ENCODE measurements around the gene NKAPD1. TPM values are rescaled to one million over a fixed set of nuclear protein-coding genes. Genes with fewer than 3 reads are reported as not detected.

The NKAPD1 gene
- total and polyA plus RNA-seq, 8 donors: 7.0 to 13.4 (median 8.7) TPM

GRCh38 chr11:112128483-112129121, 54.5 kb downstream of the NKAPD1 start:
- no peak for TF ChIP-seq CTCF (IDR thresholded peaks at IDR 0.05)
- intact Hi-C loops (cut with DNase I): no loop called here
- 51 to 54% methylated on average over 3 of the region's 3 CpGs for WGBS, 2 donors
- ATAC-seq (peak in 3 of 4 donors; percentile 36 to 75 (median 41)), FAIRE-seq (no peak), DNase-seq (peak in 1 of 6 donors; percentile 21)
- no peaks in the 10 kb centered on the region for H3K36me3 ChIP-seq
- no peaks in the 10 kb centered on the region for H3K9me3 ChIP-seq
- no peak overlapping the region for H3K27ac ChIP-seq
- H3K4me1 ChIP-seq: no peaks in the 10 kb centered on the region
- no peak overlapping the region for H3K4me3 ChIP-seq
- no peaks in the 10 kb centered on the region for H3K27me3 ChIP-seq

GRCh38 chr11:112129656-112130055, 55.6 kb downstream of the NKAPD1 start:
- H3K4me1 ChIP-seq: no peaks in the 10 kb centered on the region
- ATAC-seq: peak in 2 of 4 donors; percentile 49 to 77

GRCh38 chr11:112132737-112133136, 58.6 kb downstream of the NKAPD1 start:
- intact Hi-C loops (cut with DNase I): no loop called here
- H3K27me3 ChIP-seq: no peaks in the 10 kb centered on the region
- H3K27ac ChIP-seq: no peak overlapping the region
- no peaks in the 10 kb centered on the region for H3K9me3 ChIP-seq
- no peak for TF ChIP-seq CTCF (IDR thresholded peaks at IDR 0.05)
- H3K4me3 ChIP-seq: no peak overlapping the region
- DNase-seq (no peak), FAIRE-seq (no peak), ATAC-seq (no peak)
- no peaks in the 10 kb centered on the region for H3K36me3 ChIP-seq
- no peaks in the 10 kb centered on the region for H3K4me1 ChIP-seq
- WGBS, 2 donors: 72 to 77% methylated on average over 2 of the region's 2 CpGs

More at GRCh38 chr11:112129656-112130055, 55.6 kb downstream of the NKAPD1 start:
- Histone ChIP-seq H3K9me3 (no peaks in the 10 kb centered on the region), H3K36me3 (no peaks in the 10 kb centered on the region), H3K4me3 (no peak overlapping the region), H3K27ac (no peak overlapping the region), H3K27me3 (no peaks in the 10 kb centered on the region)
- DNase-seq: peak in 1 of 6 donors; percentile 29
- intact Hi-C loops (cut with DNase I): no loop called here
- TF ChIP-seq CTCF (IDR thresholded peaks at IDR 0.05): no peak
- WGBS, 2 donors: 83 to 84% methylated on average over 5 of the region's 5 CpGs
- FAIRE-seq: no peak

GRCh38 chr11:112134473-112134872, 60.4 kb downstream of the NKAPD1 start:
- no peak for ATAC-seq
- no peak for DNase-seq
- no peak overlapping the region for H3K27ac ChIP-seq
- TF ChIP-seq CTCF (IDR thresholded peaks at IDR 0.05): no peak
- H3K4me1 ChIP-seq: no peaks in the 10 kb centered on the region
- H3K4me3 ChIP-seq: no peak overlapping the region
- WGBS, 2 donors: 93% methylated on average over 3 of the region's 4 CpGs
- intact Hi-C loops (cut with DNase I): no loop called here
- no peaks in the 10 kb centered on the region for H3K36me3 ChIP-seq
- no peaks in the 10 kb centered on the region for H3K27me3 ChIP-seq
- FAIRE-seq: no peak
- H3K9me3 ChIP-seq: no peaks in the 10 kb centered on the region

Other genes starting within 250 kb of the NKAPD1 start
- gene ALG9, start 202.7 kb upstream of the NKAPD1 start, total RNA-seq: 10 to 100 TPM; 15.7 to 25.7 (median 21.8) TPM
- gene ALG9, start 202.7 kb upstream of the NKAPD1 start, polyA plus RNA-seq: 10 to 100 TPM; 19.8 to 37.0 TPM
- 1 to 10 TPM in 3 of 6 donors, under 1 TPM in 3; 0.51 to 1.2 (median 1.1) TPM for gene FDXACB1, start 195.1 kb upstream of the NKAPD1 start, total RNA-seq
- 1 to 10 TPM; 1.6 to 2.1 TPM for gene FDXACB1, start 195.1 kb upstream of the NKAPD1 start, polyA plus RNA-seq
- 10 to 100 TPM; 14.3 to 24.9 (median 16.0) TPM for gene CFAP68, start 194.8 kb upstream of the NKAPD1 start, total RNA-seq
- 10 to 100 TPM; 25.0 to 26.9 TPM for gene CFAP68, start 194.8 kb upstream of the NKAPD1 start, polyA plus RNA-seq
- gene CRYAB, start 162.5 kb upstream of the NKAPD1 start, total RNA-seq: 10 to 100 TPM in 4 of 6 donors, 1 to 10 TPM in 2; 7.2 to 66.6 (median 16.3) TPM
- gene CRYAB, start 162.5 kb upstream of the NKAPD1 start, polyA plus RNA-seq: 10 to 100 TPM; 36.1 to 81.8 TPM
- under 1 TPM in 5 of 6 donors, not detected in 1; 0.32 to 0.86 (median 0.61) TPM for gene HSPB2, start 161.6 kb upstream of the NKAPD1 start, total RNA-seq
- 1 to 10 TPM in 1 of 2 donors, under 1 TPM in 1; 0.85 to 1.5 TPM for gene HSPB2, start 161.6 kb upstream of the NKAPD1 start, polyA plus RNA-seq
- gene C11orf52, start 155.4 kb upstream of the NKAPD1 start, total RNA-seq: 10 to 100 TPM in 4 of 6 donors, 1 to 10 TPM in 2; 9.3 to 18.5 (median 11.7) TPM
- gene C11orf52, start 155.4 kb upstream of the NKAPD1 start, polyA plus RNA-seq: 10 to 100 TPM; 19.4 to 23.3 TPM
- gene DIXDC1, start 137.0 kb upstream of the NKAPD1 start, total RNA-seq: 10 to 100 TPM in 1 of 6 donors, 1 to 10 TPM in 5; 3.8 to 11.3 (median 5.9) TPM
- gene DIXDC1, start 137.0 kb upstream of the NKAPD1 start, polyA plus RNA-seq: 1 to 10 TPM; 3.1 to 4.2 TPM
- 10 to 100 TPM in 2 of 6 donors, 1 to 10 TPM in 4; 5.5 to 13.9 (median 8.6) TPM for gene DLAT, start 48.9 kb upstream of the NKAPD1 start, total RNA-seq
- 1 to 10 TPM; 4.2 to 8.2 TPM for gene DLAT, start 48.9 kb upstream of the NKAPD1 start, polyA plus RNA-seq
- 1 to 10 TPM in 4 of 6 donors, under 1 TPM in 2; 0.69 to 1.5 (median 1.1) TPM for gene PIH1D2, start 282 bp upstream of the NKAPD1 start, total RNA-seq
- 1 to 10 TPM; 1.2 to 1.5 TPM for gene PIH1D2, start 282 bp upstream of the NKAPD1 start, polyA plus RNA-seq
- 10 to 100 TPM; 12.7 to 22.4 (median 17.7) TPM for gene TIMM8B, start 12.5 kb downstream of the NKAPD1 start, total RNA-seq
- gene TIMM8B, start 12.5 kb downstream of the NKAPD1 start, polyA plus RNA-seq: 10 to 100 TPM; 38.5 to 49.4 TPM
- 10 to 100 TPM; 30.4 to 49.9 (median 39.7) TPM for gene SDHD, start 12.6 kb downstream of the NKAPD1 start, total RNA-seq
- gene SDHD, start 12.6 kb downstream of the NKAPD1 start, polyA plus RNA-seq: 10 to 100 TPM; 28.5 to 53.1 TPM
- gene IL18, start 89.8 kb downstream of the NKAPD1 start, total RNA-seq: 10 to 100 TPM in 1 of 6 donors, 1 to 10 TPM in 4, under 1 TPM in 1; 0.83 to 12.1 (median 4.5) TPM
- gene IL18, start 89.8 kb downstream of the NKAPD1 start, polyA plus RNA-seq: 1 to 10 TPM; 9.1 to 9.8 TPM
- gene TEX12, start 93.1 kb downstream of the NKAPD1 start, total RNA-seq: not detected
- gene TEX12, start 93.1 kb downstream of the NKAPD1 start, polyA plus RNA-seq: under 1 TPM in 1 of 2 donors, not detected in 1; 0.19 TPM
- gene BCO2, start 101.2 kb downstream of the NKAPD1 start, total RNA-seq: 1 to 10 TPM in 5 of 6 donors, under 1 TPM in 1; 0.59 to 4.1 (median 1.7) TPM
- 1 to 10 TPM; 3.4 to 10.0 TPM for gene BCO2, start 101.2 kb downstream of the NKAPD1 start, polyA plus RNA-seq
- gene PTS, start 152.1 kb downstream of the NKAPD1 start, total RNA-seq: 10 to 100 TPM in 3 of 6 donors, 1 to 10 TPM in 3; 7.0 to 15.3 (median 10.5) TPM
- gene PTS, start 152.1 kb downstream of the NKAPD1 start, polyA plus RNA-seq: 10 to 100 TPM; 33.0 to 41.5 TPM
- gene PLET1, start 186.6 kb downstream of the NKAPD1 start, total RNA-seq: not detected
- not detected for gene PLET1, start 186.6 kb downstream of the NKAPD1 start, polyA plus RNA-seq

All from pancreas (tissue), 10 donors.